Measurements from ENCODE around the gene HS3ST5.

DNA sequence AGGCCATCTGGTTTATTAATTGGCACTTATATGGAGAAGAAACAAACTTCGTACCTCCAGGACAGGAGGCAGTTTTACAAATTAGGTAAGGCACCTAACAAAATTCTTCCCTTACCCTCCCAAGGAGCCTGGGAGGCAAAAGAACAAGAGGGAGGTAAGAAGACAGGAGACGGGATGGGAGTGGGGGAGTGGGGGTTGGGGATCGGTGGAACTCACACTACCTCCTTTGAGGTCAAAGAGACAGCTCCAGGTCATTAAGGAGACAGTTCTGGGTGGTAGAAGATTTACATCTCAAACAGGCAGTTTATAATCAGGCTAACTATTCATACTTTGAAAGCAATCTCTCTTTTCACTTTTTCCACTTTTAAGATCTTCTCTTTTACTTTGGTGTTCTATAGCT, 259.6 kb downstream of the HS3ST5 start:
- TF ChIP-seq POLR2A (IDR thresholded peaks at IDR 0.05) (no peak), POLR2AphosphoS5 (IDR thresholded peaks at IDR 0.05; ENCODE audit: insufficient read depth in 1 of 2, low read depth in 1 of 2) (no peak)
